NCI-H82 treated with DMSO at 0.1 percent for 48 hours (cell line): Measurements from ENCODE around the gene SPATC1L.

Experiments used
- DNase-seq: peaks from one replicate; lab custom pipeline; 2025; ENCODE audit not compliant: unreplicated experiment; lab: John Stamatoyannopoulos, UW

The SPATC1L gene

DNA sequence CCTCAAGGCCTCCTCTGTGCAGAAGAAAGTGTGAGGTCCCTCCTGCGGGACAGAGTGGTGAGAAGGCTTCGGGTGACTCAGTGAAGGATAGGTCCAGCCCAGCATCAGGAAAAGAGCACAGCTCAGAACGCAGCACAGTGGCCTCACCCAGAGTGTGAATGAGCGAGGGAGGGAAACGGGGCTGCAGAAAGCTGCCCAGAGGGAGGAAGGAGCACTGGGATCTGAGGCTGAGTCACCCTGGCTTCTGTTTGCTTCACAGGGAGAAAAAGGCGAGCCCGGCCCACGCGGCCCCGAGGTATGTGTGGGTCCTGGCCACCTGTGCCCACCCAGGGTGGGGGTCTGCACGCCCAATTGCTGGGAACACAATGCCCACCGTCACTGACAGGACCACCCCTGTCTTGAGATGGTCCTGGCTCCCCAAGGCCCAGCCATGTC, 62.0 kb downstream of the SPATC1L start:
- DNase-seq = no peak

DNA sequence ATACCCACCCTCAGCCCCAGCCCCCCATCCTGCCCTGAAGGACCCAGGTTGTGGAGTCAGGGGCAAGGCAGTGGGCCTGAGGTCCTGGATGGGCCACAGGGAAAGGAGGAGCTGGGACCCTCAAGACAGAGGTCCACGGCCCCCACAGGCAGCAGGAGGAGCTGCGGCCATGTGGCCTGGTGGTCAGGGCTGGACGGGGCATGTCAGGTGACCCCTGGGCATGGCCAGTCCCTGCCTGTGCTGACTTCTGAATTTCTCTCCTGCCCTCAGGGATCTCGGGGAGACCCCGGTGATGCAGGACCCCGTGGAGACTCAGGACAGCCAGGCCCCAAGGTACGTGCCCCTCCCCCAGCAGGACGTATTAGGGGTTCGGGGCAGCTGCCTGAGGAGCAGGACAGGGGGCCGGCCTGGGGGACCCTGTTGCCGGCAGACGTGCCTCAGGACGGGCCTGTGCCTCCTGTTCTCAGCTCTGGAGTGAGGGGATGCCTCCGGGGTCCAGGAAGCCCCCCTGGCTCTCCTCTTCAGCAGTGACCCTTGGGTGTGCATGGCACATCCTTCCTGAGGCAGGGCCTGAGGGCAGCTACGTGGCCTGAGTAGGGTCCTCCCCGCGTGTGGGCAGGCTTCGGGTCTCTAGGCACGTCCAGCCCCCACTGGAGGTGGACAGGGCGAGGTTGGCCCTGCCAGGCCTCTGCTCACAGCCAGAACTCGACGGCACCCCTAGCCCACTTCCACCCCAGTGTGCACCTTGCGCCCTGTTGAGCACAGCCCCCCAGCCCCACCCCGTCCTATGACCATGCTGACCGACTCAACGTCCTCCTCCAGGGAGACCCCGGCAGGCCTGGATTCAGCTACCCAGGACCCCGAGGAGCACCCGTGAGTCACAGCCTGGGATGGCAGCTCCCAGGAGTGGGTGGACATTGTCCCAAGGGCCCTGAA, 62.7 kb downstream of the SPATC1L start:
- DNase-seq = no peak

DNA sequence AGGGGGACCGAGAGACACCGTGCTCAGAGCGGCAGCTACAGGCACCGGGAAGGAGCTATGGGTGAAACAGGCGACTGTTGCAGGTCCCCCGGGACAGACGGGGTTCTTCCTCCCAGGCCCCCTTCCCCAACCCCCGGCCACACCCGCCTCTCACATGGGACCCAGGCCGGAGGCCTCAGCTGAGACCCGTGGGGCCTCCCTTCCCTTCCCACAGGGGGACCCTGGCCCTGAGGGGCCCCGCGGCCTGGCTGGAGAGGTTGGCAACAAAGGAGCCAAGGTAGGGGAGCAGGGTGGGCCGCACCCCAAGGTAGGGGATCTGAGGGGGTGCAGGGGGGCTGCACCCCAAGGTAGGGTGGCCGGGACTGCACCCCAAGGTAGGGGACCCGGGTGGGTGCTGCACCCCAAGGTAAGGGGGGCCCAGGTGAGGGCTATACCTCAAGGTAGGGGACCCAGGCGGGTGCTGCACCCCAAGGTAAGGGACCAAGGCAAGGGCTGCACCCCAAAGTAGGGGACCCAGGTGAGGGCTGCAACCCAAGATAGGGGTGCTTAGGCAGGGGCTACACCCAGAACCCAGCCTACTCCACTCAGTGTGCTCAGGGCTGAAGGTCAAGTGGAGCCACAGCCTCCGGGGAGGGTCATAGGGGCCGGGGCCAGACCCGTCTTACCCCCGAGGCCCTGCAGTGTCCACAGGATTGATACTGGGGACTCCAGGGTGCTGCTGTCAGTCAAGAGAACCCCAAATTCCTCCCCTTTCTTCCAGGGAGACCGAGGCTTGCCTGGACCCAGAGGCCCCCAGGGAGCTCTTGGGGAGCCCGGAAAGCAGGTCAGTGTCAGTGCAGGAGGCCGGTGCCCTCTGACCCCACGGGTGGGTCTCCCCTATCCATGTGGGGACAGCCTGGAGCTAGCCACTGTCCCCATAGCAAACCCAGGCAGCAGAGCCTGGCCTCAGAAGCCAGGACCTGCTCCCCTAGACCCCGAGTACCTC, 63.7 kb downstream of the SPATC1L start:
- DNase-seq = no peak

DNA sequence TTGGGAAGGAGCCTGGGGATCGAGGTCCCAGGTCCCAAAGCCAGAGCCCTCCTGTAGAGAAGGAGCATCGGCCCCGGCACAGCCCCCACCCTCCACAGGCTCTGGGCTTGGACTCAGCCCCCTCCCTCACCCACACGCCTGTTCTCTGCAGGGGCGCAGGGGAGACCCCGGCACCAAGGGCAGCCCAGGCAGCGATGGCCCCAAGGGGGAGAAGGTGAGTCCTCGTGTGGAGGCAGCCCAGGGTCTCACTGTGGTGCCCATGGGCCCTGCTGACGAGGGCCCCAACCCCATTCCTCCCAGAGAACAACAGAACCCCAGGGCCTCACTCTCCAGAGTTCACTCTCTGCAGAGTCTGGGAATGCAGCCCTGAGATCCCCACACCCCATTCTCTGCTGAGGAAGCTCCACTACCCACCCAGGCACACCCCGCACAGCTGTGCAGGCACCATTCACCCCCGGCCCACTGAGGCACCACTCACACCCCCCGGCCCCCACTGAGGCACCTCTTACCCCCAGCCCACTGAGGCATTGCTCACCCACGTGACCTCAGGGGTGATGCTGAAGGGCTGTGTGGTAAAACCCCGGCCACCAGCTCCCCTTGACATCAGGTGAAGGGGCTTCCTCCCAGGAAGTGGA, 64.5 kb downstream of the SPATC1L start:
- no peak for DNase-seq

DNA sequence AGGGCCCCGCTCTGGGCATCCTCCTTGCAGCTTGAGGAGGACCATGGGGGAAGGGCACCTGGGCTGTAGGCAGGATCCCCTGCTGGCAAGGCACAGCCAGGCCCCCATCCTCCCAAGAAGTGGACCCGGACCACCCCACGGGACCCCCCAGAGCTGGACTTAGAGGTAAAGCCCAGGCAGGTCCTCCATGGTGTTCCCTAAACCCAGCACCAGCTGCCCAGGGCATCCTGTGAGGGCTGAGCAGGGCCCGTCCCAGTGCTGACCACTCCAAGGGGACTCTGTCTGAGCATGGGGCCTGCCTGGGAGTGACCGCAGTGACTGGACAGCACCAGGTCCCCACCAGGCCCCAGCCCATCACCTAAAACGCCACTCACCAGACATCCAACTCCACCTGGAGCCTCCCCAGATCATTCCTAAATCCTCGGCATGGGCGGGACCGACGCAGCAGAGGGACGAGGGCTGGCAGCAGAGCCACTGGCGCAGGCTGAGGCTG, 65.1 kb downstream of the SPATC1L start:
- no peak for DNase-seq

DNA sequence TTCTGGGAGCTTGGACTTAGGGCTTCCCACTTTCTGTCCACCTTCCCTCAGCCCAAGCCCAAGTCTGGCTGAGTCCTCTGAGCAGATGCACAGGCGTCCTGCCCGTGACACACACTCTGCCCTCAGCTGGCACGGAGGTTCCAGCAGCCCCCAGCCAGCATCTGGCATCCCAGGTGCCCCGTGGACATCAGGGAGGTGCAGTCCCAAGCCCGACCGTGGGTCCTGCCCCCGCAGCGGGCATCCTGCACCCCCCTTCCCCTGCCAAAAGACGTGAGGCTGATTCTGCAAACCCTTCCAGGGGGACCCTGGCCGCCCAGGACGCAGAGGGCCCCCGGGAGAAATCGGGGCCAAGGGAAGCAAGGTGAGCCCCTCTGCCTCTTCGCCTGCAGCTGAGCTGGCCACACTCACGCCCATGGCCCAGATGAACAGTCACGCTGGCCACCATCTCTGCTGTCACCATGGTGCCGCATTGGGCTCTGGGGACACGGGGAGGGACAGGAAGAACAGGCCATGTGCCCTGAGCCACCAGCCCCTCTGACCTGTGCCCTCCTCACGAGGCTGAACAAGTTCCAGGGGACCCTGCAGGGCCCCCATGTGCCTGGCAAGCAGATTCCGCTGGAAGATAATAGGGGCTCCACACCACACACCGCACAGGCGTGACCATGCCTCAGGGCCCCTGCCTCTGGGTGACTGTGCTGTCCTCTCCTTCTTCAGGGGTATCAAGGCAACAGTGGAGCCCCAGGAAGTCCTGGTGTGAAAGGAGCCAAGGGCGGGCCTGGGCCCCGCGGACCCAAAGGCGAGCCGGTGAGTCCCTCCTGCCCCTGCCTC, 65.7 kb downstream of the SPATC1L start:
- no peak for DNase-seq

DNA sequence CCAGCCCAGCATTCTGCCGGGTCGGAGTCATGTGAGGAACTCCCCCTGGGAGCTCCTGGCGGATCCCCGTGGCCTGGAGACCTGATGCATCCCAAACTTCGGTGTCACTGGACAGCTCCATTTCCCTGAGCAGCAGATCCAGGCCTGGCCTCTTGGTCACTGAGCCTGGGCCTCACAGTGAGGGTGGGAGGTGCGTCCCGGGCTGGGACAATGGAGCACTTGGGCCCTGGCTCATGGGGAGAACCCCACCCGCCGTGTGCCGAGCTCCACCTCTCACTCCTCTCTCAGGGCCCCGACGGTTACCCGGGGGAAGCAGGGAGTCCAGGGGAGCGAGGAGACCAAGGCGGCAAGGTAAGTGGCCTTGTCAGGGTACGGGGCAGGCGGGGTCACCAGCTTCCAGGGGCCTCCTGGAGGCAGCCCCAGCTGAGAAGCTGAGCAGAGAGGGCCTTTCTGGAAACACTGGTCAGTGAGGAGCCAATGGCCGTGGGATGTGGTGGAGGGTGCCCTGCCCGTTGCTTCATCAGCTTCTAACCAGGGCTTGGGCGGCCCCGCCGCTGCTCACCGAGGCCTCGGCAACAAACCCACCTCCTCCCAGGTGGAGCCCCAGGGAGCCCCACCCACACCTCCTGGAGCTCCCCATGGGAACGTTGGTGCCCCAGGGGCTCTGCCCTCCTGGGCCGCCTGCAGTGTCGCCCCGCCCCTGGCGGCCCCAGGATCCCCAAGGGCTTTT, 66.5 kb downstream of the SPATC1L start:
- DNase-seq = no peak

DNA sequence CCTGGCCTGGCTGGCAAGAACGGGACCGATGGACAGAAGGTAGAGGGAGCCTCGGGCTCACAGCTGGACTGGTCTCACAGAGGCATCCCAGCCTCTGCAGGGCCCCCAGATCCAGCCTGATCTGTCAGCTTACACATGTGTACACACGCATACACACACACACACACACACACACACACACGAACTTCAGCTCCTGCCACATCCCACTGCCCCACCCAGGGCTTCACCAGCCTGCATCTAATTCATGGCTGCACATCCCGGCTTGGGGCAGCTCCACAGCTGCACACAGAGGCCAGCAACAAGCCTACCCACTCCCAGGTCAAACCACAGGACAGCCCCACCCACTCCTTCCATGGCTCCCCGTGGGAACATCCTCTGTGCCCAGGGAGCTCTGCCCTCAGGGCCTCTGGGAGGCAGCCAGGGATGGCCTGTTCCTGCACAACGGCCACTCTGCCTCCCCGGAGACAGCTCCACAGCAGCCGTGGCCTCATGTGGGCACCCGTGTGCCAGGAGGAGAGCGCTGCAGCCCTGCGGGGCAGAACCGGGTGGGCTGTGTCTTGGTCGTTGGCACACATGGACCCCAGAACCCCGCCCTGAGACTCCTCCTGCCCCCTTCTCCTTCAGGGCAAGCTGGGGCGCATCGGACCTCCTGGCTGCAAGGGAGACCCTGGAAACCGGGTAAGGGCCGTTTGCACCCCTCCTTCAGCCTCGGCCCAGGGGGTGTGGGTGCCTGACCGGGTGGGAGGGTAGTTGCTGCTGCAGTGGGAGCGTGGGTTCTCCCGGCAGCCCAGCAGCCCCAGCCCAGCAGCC, 67.3 kb downstream of the SPATC1L start:
- DNase-seq = no peak

DNA sequence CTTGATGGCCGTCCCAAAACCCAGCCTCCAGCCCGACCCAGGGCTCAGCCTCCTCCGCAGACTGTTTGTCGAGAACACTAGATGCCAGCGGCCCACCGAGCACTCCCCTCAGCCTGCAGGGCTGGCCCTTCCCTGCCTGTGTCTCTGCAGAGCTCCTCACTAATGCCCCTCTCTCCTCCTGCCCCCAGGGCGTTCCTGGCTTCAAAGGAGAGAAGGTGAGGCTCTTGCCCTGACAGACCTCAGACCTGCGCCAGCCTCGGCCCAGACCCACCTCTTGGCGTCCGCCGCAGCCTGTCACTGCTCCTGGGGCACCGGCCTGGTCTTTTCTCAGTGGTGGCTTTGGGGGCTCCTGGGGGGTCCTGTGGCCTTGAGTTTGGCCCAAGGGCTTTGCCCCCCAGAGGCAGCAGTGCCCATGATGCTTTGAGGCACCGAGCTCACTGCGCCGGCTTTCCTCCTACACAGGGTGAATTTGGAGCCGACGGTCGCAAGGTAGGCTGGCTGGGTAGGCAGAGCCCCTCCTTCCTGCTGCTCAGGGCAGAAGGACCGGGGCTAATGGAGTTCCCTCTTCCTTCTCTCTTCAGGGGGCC, 68.0 kb downstream of the SPATC1L start:
- DNase-seq = no peak

DNA sequence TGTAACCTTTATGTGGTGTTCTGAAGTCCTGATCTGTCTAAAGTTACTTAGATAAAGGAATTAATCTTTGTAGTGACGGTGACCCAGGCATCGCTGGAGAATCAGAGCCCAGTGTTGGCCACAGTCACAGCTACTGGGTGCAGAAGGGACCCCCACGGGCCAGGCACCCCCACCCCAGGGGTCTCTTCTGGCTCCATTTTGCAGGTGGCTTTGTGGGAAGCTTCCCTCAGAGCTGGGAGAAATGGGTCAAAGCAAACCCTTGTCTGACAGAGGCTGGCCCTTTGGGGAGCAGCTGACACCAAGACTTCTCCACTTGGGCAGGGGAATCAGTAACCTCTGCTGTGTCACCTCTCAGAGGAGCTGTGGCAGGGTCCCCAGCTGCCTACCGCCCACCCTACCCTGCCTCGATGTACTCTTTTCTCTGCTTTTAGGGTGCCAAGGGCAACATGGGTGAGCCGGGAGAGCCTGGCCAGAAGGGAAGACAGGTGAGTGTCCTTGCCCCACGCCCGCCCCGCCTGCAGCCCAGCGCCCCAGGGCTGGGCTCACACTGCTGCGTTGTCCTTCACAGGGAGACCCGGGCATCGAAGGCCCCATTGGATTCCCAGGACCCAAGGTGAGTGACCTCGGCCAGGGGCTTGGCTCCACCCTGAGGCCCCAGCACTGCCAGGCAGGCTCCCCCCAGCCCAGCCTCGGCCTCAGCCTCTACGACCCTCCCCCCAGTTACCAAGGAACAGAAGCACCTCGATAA, 68.6 kb downstream of the SPATC1L start:
- DNase-seq = no peak

DNA sequence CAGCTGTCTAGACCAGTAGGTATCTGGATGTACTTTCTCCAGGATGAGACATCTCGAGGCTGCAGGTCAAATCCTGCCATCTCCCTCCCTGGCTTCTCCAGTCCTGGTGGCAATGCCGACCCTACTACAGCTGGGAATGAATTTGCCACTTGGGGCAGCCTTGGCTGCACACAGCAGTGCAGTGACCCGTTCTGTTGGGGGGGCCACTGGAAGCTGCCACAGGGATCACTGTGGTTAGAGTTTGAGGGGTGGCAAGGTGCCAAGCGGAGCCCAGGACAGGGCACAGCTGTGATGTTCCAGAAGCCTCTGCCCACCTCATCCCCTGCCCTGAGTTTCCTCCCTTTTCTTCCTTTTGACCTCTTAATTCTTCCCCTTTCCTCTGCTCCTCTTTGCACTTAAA, 69.3 kb downstream of the SPATC1L start:
- no peak for DNase-seq

DNA sequence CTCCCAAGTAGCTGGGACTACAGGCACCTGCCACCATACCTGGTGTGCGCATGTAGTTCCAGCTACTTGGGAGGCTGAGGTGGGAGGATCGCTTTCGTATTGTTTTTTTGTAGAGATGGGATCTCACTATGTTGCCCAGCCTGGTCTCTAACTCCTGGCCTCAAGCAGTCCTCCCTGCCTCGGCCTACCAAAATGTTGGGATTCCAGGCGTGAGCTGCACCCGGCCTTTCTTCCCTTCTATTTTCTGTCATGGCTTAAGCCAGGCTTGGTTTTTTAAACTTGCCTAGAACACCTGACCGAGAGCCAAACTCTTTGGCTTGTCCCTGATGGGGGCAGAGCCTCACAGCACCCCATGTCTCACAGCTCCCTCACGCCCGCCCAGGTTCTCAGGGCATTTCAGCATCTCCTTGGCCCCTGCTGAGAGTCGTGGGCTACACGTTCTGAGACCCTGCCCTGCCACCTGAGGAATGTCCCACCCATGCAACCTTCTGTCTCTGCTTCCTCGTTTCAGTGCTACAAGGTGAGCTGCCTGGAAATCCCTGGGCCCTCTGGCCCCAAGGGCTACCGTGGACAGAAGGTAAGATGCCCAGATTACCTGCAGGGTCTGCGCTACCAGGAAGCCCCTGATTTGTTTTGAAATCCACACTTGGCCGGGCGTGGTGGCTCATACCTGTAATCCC, 70.6 kb downstream of the SPATC1L start:
- no peak for DNase-seq

DNA sequence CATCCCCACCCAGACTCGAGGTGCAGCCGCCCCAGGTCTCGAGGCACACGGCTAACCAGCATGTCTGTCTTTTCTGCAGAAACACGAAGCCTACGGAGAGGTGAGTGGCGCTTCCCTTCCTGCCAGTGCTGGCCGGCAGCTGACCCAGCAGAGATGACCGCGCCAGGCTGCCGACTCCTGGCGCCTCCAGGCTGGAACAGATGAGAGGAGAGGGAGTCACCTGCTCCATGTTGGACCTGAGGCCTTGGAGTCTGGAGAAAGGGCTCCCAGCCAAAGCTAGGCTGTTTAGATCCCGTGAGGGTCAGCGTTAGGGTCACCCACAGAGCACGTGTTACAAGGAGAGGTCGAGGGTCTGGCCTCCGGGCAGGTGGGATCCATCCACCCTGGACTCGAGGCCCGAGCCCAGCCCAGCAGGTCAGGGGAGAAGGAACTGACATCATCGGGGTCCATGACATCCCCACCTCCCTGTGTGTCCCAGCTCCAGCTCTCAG, 71.5 kb downstream of the SPATC1L start:
- DNase-seq = no peak

DNA sequence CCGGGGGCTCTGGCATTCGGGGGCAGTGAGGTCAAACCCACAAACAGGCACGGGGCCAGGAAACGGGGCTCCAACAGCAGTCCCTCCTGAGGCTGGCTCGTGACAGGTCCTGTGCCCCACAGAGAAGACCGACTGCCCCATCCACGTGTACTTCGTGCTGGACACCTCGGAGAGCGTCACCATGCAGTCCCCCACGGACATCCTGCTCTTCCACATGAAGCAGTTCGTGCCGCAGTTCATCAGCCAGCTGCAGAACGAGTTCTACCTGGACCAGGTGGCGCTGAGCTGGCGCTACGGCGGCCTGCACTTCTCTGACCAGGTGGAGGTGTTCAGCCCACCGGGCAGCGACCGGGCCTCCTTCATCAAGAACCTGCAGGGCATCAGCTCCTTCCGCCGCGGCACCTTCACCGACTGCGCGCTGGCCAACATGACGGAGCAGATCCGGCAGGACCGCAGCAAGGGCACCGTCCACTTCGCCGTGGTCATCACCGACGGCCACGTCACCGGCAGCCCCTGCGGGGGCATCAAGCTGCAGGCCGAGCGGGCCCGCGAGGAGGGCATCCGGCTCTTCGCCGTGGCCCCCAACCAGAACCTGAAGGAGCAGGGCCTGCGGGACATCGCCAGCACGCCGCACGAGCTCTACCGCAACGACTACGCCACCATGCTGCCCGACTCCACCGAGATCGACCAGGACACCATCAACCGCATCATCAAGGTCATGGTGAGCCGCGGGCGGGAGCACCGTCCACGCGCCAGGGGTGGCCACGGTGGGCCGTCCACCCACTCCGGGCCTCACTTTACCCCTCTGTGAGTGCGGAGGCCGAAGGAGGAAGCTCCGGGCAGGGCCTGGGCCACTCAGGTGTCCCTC, 72.2 kb downstream of the SPATC1L start:
- no peak for DNase-seq

DNA sequence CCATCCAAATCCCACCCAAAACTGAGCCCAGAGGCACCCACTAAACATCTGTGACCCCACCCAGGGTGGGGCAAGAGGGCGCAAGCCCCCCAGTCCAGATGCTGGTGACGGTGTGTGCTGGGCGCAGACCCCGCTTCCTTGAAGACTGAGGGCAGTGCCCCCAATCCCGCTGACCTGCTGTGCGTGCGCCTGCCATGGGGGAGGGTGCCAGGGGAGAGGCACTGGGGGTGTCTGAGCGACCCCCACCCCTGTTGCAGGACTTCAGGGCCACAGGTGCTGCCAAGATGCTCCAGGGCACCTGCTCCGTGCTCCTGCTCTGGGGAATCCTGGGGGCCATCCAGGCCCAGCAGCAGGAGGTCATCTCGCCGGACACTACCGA, 73.1 kb downstream of the SPATC1L start:
- DNase-seq = no peak
